HepG2 (cell line): ENCODE data around the gene HSCB. TPM values are rescaled to one million over a fixed set of nuclear protein-coding genes. Genes with fewer than 3 reads are reported as not detected.

Experiments used
- ATRX ChIP-seq: sonication (generic); formaldehyde crosslinking; IDR thresholded peaks from 2 replicates; pipeline ENCODE4 v1.4.0; 2020; ENCODE audit warnings: missing genetic modification reagents, borderline replicate concordance
- BRD4 ChIP-seq: sonication (generic); formaldehyde crosslinking; IDR thresholded peaks from 2 replicates; pipeline ENCODE4 v1.4.0; 2020; ENCODE audit warnings: missing genetic modification reagents
- CHD2 ChIP-seq: IDR thresholded peaks from 2 replicates; pipeline ENCODE4 v1.6.1; 2011; ENCODE audit warnings: low read depth, low read length, improper control_type of control experiment
- FOSL2 ChIP-seq: sonication (generic); formaldehyde crosslinking; IDR thresholded peaks from 2 replicates; pipeline ENCODE4 v1.4.0; 2020; ENCODE audit warnings: missing genetic modification reagents
- FOXC1 ChIP-seq: sonication (generic); formaldehyde crosslinking; IDR thresholded peaks from 2 replicates; pipeline ENCODE4 v1.8.0; 2022; ENCODE audit warnings: mild to moderate bottlenecking, missing genetic modification reagents, borderline replicate concordance
- MXD4 ChIP-seq: IDR thresholded peaks from 2 replicates; pipeline ENCODE4 v1.6.1; 2016; ENCODE audit warnings: mild to moderate bottlenecking, missing biosample characterization, missing genetic modification reagents
- NCOA2 ChIP-seq: sonication (generic); formaldehyde crosslinking; IDR thresholded peaks from 2 replicates; pipeline ENCODE4 v1.8.0; 2022; ENCODE audit warnings: inconsistent platforms
- RARG ChIP-seq: sonication (generic); formaldehyde crosslinking; IDR thresholded peaks from 2 replicates; pipeline ENCODE4 v1.4.0; 2020; ENCODE audit warnings: low read depth, mild to moderate bottlenecking, missing genetic modification reagents
- SETDB1 ChIP-seq: sonication (generic); formaldehyde crosslinking; IDR thresholded peaks from 2 replicates; pipeline ENCODE4 v1.5.1; 2020; ENCODE audit warnings: missing genetic modification reagents, mild to moderate bottlenecking, borderline replicate concordance
- SMARCE1 ChIP-seq: fragments of 450-650 bp; IDR thresholded peaks from 2 replicates; pipeline ENCODE4 v1.6.1; 2017; ENCODE audit warnings: borderline replicate concordance
- TEAD2 ChIP-seq: sonication (generic); formaldehyde crosslinking; IDR thresholded peaks from 2 replicates; pipeline ENCODE4 v1.9.0; 2021; ENCODE audit warnings: missing genetic modification reagents
- TMF1 ChIP-seq: sonication (generic); formaldehyde crosslinking; IDR thresholded peaks from 2 replicates; pipeline ENCODE4 v1.8.1; 2022; ENCODE audit warnings: low read depth, missing genetic modification reagents
- ZBTB7A ChIP-seq: sonication (generic); formaldehyde crosslinking; IDR thresholded peaks from 2 replicates; pipeline ENCODE4 v1.8.0; 2022; ENCODE audit warnings: mild to moderate bottlenecking, missing genetic modification reagents
- ZFX ChIP-seq: sonication (generic); formaldehyde crosslinking; IDR thresholded peaks from 2 replicates; pipeline ENCODE4 v1.4.0; 2020; ENCODE audit warnings: mild to moderate bottlenecking, low read depth, missing genetic modification reagents, moderate library complexity
- ZKSCAN1 ChIP-seq: fragments of 150-350 bp; IDR thresholded peaks from 2 replicates; pipeline ENCODE4 v1.6.1; 2014; ENCODE audit warnings: low read length
- ZNF10 ChIP-seq: sonication (generic); formaldehyde crosslinking; IDR thresholded peaks from 2 replicates; pipeline ENCODE4 v1.4.0; 2020; ENCODE audit warnings: mild to moderate bottlenecking, low read depth, missing genetic modification reagents, borderline replicate concordance
- ZNF274 ChIP-seq: sonication (generic); formaldehyde crosslinking; IDR thresholded peaks from 2 replicates; pipeline ENCODE4 v1.5.1; 2020; ENCODE audit warnings: mild to moderate bottlenecking, missing genetic modification reagents
- ZNF614 ChIP-seq: IDR thresholded peaks from 2 replicates; pipeline ENCODE4 v1.6.1; 2018; ENCODE audit warnings: missing biosample characterization, missing genetic modification reagents, inconsistent platforms, borderline replicate concordance
- ZNF766 ChIP-seq: sonication (generic); formaldehyde crosslinking; IDR thresholded peaks from 2 replicates; pipeline ENCODE4 v1.5.0; 2020; ENCODE audit warnings: missing genetic modification reagents, borderline replicate concordance
- ZNF792 ChIP-seq: IDR thresholded peaks from 2 replicates; pipeline ENCODE4 v1.6.1; 2016
- ZNF83 ChIP-seq: sonication (generic); formaldehyde crosslinking; IDR thresholded peaks from 2 replicates; pipeline ENCODE4 v1.4.0; 2020; ENCODE audit warnings: missing genetic modification reagents, mild to moderate bottlenecking, borderline replicate concordance
- polyA plus RNA-seq, 8 experiments: library from polyadenylated mRNA; depleted of rRNA in 3 of 8; stranded (reverse) in 7 of 8; unstranded in 1 of 8; fragments of >200 nt; fragmentation: Illumina TruSeq in 4 of 8; extraction: Trizol in 4 of 8; gene quantifications; 2 replicates each; pipeline versions ENCODE4 v1.2.1 to v1.2.3, GENCODE V29; 2011 to 2016; ENCODE audit warnings: low read depth in 4 of 8, missing spikeins in 1 of 8, mixed read lengths in 1 of 8; ENCODE audit not compliant: insufficient read depth in 1 of 8
- total RNA-seq, 5 experiments: library from RNA; depleted of rRNA; stranded (reverse); fragments of >200 nt; fragmentation: Illumina TruSeq; extraction: Trizol; gene quantifications; 2 replicates each; pipeline ENCODE4 v1.2.3, GENCODE V29; 2016; ENCODE audit warnings: low read depth in 1 of 5
- TF ChIP-seq, protein P1 (sequence below): IDR thresholded peaks from 2 replicates; pipeline ENCODE4 v1.6.1; 2012; ENCODE audit warnings: low read depth, low read length, improper control_type of control experiment
- TF ChIP-seq, protein P2 (sequence below): sonication (generic); formaldehyde crosslinking; IDR thresholded peaks from 2 replicates; pipeline ENCODE4 v1.4.0; 2020; ENCODE audit warnings: missing genetic modification reagents
- TF ChIP-seq, protein P3 (sequence below): sonication (generic); formaldehyde crosslinking; IDR thresholded peaks from 2 replicates; pipeline ENCODE4 v1.5.0; 2020; ENCODE audit warnings: missing genetic modification reagents

HSCB gene
- total and polyA plus RNA-seq, 2 of the 13 experiments (the other 11 are each of a cell fraction or from before 2014, with no cell fraction given) = 15.4 to 20.9 TPM

DNA sequence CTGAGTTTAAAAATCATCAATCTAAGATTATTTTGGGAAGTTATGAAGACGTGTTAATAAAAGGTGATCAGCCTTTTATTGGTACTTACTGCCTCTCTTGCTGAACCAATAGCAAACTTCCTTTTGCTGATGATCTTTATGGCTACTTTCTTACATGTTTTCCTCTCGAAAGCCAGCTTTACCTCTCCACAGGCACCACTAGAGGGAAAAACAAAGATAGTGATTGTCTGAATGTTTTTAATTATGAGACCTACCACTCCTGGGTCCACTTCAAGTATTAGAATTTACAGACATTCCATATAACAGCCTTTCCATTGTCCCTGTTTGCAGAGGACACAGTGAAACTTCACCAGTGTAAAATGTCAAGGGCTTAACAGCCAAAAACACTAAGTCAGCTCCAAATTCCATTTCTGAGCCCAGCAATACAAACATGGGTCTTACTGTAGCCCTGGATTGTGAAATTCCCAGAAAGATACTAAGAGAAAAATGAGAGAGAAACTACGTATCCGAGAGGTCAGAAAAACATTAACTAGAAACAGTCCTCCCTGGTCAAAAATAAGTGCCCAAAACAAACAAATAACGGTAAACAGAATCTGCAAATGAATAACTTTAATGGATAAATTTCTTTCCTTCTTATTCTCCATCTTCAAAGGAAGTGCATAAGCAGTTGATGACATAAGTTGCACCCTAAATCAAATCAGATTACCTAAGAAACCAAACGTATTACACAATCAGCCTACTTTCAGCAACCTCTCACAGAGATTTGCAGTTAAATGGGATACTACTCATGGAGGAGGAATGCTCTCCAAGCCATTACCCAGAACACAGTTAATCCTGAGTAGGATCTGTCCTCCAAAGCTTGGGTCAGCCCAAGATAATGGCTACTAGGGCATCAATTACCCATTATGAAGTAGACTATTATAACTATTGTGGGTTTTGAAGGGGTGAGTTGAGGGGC lies 29.7 kb upstream of the HSCB start (continued):
- TF ChIP-seq ZFX (CRISPR knock-in tag) = no peak
- TF ChIP-seq MXD4 (CRISPR knock-in tag) = no peak
- TF ChIP-seq ZBTB7A = no peak
- TF ChIP-seq NCOA2 (CRISPR knock-in tag) = peak; percentile 56; the same call in 1 of the 2 replicates
- TF ChIP-seq CHD2 = no peak
- 0 out of 2 replicates have a peak, but pooled peaks have one; percentile 36 for TF ChIP-seq ZNF614 (CRISPR knock-in tag)
- no peak for TF ChIP-seq ZNF83 (CRISPR knock-in tag)
- TF ChIP-seq ZNF792 = no peak
- TF ChIP-seq BRD4 (CRISPR knock-in tag) = no peak
- no peak for TF ChIP-seq ZNF766
- TF ChIP-seq, protein P1, sequence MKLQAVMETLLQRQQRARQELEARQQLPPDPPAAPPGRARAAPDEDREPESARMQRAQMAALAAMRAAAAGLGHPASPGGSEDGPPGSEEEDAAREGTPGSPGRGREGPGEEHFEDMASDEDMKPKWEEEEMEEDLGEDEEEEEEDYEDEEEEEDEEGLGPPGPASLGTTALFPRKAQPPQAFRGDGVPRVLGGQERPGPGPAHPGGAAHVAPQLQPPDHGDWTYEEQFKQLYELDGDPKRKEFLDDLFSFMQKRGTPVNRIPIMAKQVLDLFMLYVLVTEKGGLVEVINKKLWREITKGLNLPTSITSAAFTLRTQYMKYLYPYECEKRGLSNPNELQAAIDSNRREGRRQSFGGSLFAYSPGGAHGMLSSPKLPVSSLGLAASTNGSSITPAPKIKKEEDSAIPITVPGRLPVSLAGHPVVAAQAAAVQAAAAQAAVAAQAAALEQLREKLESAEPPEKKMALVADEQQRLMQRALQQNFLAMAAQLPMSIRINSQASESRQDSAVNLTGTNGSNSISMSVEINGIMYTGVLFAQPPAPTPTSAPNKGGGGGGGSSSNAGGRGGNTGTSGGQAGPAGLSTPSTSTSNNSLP = peak; percentile 59
- no peak for TF ChIP-seq TEAD2
- no peak for TF ChIP-seq RARG
- TF ChIP-seq ZKSCAN1 = no peak
- no peak for TF ChIP-seq SETDB1 (CRISPR knock-in tag)
- TF ChIP-seq, protein P2, sequence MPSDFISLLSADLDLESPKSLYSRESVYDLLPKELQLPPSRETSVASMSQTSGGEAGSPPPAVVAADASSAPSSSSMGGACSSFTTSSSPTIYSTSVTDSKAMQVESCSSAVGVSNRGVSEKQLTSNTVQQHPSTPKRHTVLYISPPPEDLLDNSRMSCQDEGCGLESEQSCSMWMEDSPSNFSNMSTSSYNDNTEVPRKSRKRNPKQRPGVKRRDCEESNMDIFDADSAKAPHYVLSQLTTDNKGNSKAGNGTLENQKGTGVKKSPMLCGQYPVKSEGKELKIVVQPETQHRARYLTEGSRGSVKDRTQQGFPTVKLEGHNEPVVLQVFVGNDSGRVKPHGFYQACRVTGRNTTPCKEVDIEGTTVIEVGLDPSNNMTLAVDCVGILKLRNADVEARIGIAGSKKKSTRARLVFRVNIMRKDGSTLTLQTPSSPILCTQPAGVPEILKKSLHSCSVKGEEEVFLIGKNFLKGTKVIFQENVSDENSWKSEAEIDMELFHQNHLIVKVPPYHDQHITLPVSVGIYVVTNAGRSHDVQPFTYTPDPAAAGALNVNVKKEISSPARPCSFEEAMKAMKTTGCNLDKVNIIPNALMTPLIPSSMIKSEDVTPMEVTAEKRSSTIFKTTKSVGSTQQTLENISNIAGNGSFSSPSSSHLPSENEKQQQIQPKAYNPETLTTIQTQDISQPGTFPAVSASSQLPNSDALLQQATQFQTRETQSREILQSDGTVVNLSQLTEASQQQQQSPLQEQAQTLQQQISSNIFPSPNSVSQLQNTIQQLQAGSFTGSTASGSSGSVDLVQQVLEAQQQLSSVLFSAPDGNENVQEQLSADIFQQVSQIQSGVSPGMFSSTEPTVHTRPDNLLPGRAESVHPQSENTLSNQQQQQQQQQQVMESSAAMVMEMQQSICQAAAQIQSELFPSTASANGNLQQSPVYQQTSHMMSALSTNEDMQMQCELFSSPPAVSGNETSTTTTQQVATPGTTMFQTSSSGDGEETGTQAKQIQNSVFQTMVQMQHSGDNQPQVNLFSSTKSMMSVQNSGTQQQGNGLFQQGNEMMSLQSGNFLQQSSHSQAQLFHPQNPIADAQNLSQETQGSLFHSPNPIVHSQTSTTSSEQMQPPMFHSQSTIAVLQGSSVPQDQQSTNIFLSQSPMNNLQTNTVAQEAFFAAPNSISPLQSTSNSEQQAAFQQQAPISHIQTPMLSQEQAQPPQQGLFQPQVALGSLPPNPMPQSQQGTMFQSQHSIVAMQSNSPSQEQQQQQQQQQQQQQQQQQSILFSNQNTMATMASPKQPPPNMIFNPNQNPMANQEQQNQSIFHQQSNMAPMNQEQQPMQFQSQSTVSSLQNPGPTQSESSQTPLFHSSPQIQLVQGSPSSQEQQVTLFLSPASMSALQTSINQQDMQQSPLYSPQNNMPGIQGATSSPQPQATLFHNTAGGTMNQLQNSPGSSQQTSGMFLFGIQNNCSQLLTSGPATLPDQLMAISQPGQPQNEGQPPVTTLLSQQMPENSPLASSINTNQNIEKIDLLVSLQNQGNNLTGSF (CRISPR knock-in tag) = no peak
- no peak for TF ChIP-seq TMF1
- TF ChIP-seq FOXC1 = no peak
- TF ChIP-seq, protein P3, sequence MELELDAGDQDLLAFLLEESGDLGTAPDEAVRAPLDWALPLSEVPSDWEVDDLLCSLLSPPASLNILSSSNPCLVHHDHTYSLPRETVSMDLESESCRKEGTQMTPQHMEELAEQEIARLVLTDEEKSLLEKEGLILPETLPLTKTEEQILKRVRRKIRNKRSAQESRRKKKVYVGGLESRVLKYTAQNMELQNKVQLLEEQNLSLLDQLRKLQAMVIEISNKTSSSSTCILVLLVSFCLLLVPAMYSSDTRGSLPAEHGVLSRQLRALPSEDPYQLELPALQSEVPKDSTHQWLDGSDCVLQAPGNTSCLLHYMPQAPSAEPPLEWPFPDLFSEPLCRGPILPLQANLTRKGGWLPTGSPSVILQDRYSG (CRISPR knock-in tag) = no peak
- no peak for TF ChIP-seq ATRX (CRISPR knock-in tag)
- TF ChIP-seq FOSL2 = peak; percentile 75
- no peak for TF ChIP-seq ZNF274 (CRISPR knock-in tag)
- TF ChIP-seq ZNF10 = no peak
- TF ChIP-seq SMARCE1 = no peak
